HG02938 (cell line): Measurements from ENCODE around the gene PTTG1.

Source experiments
- ATAC-seq: cut with Tn5 transposase; IDR thresholded peaks from one replicate; pipeline ENCODE4 v1.9.1; 2021; ENCODE audit warnings: mild to moderate bottlenecking, moderate library complexity; ENCODE audit not compliant: unreplicated experiment

The PTTG1 gene

DNA sequence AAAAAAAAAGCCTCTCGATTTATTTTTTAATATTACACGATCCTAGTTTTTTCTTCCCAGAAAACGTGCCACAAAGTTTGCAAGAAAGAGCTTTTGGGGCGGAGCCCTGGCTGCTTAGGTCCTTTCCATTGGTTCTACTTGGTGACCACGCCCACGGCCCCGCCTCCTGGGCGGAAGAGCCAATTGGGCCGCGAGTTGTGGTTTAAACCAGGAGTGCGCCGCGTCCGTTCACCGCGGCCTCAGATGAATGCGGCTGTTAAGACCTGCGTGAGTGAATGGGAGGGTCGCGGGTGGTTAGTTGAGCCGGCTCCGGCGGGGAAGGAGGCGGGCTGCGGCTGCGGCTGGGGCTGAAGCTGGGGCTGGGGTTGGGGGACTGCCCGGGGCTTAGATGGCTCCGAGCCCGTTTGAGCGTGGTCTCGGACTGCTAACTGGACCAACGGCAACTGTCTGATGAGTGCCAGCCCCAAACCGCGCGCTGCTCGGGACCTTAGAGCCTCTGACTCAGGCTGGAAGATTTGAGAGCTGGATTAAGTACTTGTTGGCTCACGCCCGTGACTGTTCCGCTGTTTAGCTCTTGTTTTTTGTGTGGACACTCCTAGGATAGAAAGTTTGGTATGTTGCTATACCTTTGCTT lies at the start of gene PTTG1:
PTTG1 (plus strand) TSS at position 231 of the 634 bp plus-strand sequence. CDS start 458 bp downstream, outside the sequence.
- ATAC-seq, result peak; percentile 59

GRCh38 chr5:160375166-160375565 lies 46.5 kb upstream of the PTTG1 start:
- ATAC-seq, result no peak

- no peak for ATAC-seq
These were observed 46.0 kb upstream of the PTTG1 start for GRCh38 chr5:160375701-160376100.

DNA sequence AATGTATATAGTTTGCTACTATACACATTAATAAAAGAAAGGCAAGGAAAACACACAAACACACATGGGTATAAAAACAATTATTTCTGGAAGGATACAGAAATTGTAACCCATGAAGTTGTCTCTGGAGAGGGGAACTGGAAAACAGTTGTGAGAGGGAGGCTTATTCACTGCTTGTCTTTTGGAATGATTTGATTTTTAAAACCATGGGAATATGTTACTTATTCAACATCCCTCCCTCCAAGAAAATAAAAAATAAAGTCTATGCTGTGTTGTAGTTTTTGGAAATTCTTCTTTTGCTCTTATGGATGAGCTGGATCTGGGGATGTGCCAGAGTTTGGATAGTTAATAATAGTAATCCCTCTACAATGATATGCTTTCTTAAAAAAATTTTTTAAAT lies 45.2 kb upstream of the PTTG1 start:
- no peak for ATAC-seq

DNA sequence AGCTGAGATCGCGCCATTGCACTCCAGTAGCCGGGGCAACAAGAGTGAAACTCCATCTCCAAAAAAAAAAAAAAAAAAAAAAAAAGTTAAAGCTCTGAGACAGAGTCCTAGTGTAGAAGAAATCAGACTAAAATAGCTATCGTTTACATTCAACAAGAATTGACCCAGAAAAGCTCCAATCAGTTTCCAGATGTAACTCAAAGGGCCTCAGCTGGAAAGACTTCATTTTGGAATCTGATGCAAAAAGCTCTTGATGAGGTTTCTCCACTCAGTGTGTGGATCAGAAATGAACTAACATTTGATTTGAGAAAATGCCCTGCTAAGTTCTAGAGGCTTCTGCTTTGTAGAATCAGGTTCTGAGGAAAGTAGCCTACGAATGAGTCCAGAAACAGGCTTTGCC lies 44.0 kb upstream of the PTTG1 start:
- ATAC-seq, result no peak

- ATAC-seq, result no peak
These were observed 43.3 kb upstream of the PTTG1 start for GRCh38 chr5:160378330-160378729.

GRCh38 chr5:160379511-160379910 lies 42.1 kb upstream of the PTTG1 start:
- no peak for ATAC-seq

GRCh38 chr5:160380041-160380440 lies 41.6 kb upstream of the PTTG1 start:
- ATAC-seq, result no peak

- ATAC-seq, result no peak
These were observed 39.3 kb upstream of the PTTG1 start for GRCh38 chr5:160382346-160382745.

- ATAC-seq, result no peak
These were observed 37.0 kb upstream of the PTTG1 start for GRCh38 chr5:160384681-160385080.

DNA sequence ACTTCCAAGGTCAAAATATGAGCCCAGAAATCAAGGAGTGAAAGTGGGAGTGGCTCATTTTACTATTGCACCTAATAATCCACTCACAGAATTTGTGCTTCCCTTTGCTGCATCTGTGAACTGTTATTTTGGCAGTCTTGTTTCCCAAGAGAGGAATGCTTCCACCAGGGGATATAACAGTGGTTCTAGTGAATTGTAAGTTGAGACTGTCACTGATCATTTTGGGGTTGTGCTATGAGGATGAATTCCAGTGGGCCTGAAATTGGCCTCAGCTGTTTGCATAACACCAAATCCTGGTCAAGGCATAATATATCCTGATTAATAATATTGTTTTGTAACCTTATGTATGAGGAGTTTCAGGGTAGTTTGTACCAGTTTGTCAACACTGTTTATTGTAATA lies 36.2 kb upstream of the PTTG1 start:
- ATAC-seq, result no peak

DNA sequence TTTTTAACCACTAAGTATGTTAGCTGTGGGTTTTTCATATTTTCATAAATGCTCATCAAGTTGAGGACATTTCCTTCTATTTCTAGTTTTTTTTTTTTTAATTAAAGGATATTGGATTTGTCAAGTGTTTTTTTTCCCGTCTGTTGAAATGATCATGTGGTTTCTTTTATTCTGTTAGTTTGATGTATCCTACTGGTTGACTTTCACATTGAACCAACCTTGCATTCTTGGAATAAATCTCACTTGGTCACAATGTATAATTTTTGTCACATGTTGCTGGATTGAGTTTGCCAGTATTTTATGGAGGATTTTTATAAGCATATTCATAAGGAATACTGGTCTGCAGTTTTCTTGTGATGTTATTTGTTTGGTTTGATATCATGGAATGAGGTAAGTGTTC lies 34.2 kb upstream of the PTTG1 start:
- no peak for ATAC-seq

- ATAC-seq, result no peak
These were observed 30.6 kb upstream of the PTTG1 start for GRCh38 chr5:160390787-160391696.

DNA sequence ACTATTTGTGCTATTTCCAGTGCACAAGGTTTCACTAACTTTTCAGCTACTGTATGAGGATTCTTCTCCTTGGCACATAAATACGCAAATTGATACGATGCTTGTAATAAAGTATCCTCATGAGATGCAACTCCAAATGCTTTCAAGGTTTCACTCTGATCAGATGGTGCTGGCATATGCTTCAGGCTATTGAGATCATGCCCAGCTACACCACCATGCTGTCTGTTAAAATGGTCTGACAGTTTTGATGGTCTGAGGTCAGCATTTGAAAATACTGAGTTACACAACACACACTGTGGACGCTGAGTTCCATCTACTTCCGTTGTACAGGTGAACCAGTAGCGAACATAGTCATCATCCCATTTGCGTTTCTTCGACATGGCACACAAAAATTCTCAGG lies 26.5 kb upstream of the PTTG1 start:
- ATAC-seq, result no peak

DNA sequence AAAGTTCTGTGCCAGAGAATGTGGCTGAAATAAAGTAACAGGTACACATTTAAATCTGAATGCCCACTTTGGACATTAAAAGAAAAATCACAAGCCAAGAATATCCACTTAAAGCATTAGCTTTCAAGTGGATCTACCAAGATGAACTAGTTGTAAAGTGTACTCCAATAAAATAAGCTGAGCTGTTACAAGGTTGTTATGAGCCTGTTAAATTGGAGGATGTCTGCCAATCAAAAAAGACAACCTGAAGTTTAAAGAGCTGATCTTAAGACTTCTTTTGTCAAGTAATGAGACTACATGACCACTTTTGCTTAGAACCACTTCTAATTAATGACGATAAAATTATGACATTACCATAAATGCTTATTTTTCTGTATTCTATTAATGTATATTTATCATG lies 24.2 kb upstream of the PTTG1 start:
- no peak for ATAC-seq

DNA sequence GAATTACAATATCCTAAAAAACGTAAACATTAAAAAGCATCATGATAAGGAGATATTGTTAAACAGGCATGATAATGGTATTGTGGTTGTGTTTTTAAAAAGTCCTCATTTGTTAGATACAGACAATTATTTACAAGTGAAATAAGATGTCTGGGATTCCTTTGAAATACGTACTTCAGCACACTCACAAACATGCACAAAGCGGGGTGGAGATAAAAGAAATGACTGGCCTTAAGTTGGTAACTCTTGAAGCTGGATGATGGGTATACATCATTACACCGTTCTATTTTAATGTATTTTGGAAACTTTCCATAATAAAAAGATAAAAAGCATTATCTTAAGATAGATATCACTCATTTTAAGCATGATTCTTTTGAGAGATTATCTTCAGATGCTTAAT lies 22.8 kb upstream of the PTTG1 start:
- no peak for ATAC-seq

- ATAC-seq, result peak; percentile 74
These were observed 22.0 kb upstream of the PTTG1 start, which contains the start of gene FAM200C for GRCh38 chr5:160399402-160400353. Gene FAM200C (minus strand): TSS chr5:160400054. CDS start chr5:160395490, 4,564 bp downstream.

DNA sequence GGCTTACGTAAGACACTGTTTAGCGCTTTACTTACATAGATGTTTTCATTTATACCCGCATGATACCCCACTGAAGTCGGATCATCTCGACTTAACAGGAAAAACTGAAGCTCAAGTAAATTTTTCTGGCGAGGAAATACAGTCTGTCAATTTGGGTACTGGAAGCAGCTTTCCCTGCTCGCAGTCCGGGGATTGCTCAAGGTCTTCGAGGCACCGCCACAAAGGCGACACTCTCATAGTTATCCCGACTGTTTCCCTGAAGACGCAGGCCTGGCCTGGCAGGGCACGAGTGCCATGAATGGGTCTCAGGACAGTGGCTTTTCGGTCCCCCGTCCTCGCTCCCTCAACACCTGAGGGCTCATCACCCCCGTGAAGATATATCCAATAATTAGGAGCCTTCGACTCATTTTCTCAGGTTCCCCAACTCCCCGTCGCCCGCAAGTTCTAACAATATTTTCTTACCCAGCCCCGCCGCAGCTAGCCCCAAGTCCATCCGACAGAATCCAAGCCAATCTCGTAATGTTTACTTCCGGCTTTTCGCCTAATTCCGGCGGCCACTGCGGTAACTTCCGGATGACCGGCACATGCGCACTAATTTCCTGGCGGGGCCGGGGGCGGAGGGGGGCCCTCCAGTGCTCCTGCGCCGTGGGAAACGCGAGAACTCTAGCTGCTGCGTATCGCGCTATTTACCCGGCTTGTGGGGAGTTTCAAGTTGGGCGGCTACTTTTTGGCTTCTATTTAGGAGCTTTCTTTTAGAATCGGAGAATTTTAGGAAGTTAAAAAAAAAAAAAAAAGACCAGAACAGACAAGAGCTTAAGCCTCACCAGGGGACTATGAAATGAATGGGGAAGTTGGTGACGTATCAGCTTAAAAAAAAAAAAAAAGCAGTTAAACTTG lies 2.8 kb upstream of the PTTG1 start, which contains the start of gene SLU7:
SLU7 (minus strand) TSS at position 521 of the 897 bp plus-strand sequence. CDS start 3,787 bp downstream, outside the sequence.
- peak; percentile 66 for ATAC-seq

DNA sequence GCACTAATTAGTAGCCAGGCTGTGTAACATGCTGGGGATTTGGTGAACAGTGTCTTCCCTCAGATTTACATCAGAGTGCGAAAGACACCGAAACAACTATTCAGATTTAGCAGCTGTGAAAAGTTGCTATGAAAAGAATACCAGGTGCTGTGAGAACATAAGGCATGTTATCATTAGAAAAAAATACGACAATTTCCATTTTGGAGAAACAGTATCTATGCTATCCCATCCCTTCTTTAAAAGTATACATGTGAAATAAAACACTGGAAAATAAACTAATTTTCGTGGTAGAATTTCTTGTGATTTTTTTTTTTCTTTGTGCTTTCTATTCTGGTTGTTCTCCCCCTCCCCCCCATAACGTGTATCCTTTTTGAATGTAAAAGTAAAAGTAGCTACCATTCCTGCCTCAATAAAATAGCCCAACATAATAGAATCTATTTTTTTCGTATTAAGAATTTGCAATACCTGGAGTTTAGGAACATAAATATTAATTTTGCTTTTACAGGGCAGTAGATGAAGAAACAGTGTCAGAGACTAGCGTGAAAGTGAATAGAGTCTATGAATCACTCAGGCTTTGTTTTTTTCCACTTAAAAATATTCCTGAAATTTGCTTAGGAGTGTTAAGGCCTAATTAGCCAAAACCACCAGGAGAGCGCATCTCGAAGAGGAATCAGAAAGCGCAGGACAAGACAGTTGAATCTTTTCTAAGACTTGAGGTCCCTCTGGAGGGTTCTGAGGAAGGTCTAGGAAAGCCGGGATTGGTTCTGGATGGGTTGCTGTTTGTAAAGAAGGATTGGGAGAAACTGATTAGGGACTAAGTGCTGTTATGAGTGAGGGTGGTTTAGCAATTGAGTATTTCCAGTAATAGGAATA lies 2.0 kb upstream of the PTTG1 start:
- ATAC-seq, result no peak
